ENCODE measurements around the gene PIK3R3.
"Not testable (repeated sequence)": the region's sequence is repeated elsewhere in the genome, so short reads cannot be mapped to it uniquely, and the experiment has no call there.

The PIK3R3 gene

DNA sequence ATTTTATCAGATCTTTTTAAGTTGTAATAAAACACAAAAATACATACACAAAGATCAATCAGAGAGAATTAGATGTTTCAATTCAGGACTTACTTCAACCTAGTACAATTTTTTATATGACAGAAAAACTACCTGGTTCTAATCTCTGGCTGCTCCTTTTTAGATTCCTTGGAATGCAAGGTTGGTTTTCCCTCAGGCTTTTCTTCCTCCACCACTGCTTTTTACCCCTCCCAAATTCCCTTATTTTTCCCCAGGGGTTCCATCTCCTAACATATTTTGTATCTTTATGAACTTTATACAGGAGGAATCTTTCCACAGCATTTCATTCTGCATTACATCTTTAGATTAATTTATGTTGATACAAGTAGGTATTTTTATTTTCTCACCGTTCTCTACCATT, 33.2 kb downstream of the PIK3R3 start:
- no peak for DNase-seq

DNA sequence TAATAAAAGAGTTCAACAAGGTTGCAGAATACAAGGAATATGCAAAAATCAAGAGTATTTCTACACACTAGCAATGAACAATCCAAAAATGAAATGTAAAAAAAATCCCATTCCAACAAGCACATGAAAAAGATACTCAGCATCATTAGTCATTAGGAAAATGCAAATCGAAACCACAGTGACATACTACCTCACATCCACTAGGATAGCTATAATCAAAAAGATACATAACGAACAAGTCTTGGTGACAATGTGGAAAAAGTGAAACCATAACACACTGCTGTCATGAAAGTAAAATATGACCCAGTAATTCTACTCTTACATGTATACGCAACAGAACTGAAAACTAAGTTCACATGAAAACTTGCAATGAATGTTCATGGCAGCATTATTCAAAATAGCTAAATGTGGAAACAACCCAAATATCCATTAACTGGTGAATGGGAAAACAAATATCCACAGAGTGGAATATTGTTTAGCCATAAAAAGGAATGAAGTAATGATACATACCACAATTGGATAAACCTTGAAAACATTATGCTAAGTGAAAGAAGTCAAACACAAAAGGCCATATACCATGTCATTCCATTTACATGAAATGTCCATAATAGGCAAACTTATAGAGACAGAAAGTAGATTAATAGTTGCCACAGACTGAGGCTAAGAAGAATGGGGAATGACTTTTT, 34.3 kb downstream of the PIK3R3 start:
- DNase-seq = no peak

DNA sequence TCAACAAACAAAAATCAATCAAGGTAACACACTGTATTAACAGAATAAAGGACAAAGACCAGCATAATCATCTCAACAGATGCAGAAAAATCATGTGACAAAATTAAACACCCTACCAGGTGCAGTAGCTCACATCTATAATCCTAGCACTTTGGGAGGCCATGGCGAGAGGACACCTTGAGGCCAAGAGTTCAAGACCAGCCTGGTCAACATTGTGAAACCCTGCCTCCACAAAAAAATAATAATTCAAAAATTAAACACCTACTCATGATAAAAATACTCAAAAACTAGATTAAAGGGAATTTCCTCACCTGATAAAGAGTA, 35.3 kb downstream of the PIK3R3 start:
- no peak for DNase-seq

DNA sequence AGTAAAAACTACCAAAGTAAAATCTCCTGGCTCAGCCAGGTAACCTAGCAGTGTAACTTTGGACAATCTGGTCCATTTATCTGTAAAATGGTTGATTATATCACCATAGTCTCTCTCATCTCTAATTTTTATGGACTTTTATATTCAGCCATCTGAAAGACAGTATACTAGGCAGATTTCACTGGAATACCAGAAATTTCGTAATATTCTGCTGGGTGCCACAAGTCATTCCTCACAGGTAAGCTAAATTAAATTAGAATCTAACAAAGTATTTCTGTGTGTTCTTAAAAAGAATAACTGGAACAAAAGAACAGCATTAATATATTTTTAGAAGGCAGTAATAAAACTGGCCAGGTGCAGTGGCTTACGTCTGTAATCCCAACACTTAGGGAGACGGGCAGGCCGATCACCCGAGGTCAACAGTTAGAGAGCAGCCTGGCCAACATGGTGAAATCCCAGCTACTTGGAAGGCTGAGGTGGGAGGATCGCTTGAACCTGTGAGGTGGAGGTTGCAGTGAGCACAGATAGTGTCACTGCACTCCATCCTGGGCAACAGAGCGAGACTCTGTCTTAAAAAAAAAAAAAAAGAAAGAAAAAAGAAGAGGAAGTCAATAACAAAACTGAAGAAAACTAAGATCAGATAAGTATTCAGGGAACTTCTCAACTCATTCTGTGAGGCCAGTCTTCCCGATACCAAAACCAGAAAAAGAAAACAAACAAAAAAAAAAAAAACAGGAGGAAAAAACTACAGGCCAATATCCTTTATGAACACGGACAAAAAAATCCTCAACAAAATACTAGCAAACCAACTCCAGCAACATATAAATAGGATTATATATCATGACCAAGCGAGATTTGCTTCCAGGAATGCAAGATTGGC, 35.9 kb downstream of the PIK3R3 start:
- DNase-seq = no peak

DNA sequence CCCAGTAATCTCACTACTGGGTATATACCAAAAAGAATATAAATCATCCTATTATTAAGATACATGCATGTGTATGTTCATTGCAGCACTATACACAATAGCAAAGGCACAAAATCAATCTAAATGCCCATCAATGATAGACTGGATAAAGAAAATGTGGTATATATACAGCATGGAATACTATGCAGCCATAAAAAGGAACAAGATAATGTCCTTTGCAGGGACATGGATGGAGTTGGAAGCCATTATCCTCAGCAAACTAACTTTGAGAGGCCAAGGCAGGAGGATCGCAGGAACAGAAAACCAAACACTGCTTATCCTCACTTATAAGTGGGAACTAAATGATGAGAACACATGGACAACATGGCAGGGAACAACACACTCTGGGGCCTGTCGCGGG, 37.3 kb downstream of the PIK3R3 start:
- not testable (repeated sequence) for DNase-seq

DNA sequence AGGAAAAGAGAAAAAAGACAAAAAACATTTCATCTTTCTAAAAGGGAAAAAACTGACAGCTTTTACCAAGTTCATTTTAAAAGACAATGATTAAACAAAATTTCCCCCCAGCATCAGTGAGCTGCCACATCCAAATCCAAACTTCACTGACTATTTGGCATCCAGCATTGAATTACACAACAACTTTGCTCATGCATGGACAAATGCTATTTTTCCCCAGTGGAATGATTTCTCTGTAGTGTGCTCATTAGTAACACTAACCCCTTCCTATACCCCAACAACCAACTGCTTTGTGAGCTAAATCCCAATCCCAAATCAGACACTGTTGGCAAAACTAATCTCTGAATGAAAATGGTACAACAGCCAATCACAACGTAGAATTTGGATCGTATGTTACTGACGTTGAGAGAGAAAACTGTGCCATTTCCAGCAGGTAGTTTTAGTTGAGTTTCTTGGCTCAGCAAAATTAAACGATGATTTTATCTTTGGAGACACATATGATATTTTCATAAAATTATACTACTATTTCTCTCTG, 37.9 kb downstream of the PIK3R3 start:
- DNase-seq = no peak

DNA sequence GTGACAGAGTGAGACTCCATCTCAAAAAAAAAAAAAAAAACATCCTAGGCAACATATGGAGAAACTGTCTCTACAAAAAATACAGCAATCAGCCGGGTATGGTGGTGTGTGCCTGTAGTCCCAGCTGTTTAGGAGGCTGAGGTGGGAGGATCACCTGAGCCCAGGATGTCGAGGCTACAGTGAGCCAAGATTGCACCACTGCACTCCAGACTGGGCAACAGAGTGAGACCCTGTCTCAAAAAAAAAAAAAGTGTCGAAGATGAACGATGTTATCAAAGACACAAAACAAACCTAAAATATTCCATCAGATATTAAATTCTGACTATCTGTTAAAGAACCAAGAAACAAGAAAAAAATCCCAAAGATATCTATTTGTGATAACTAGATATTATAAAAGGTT, 38.6 kb downstream of the PIK3R3 start:
- not testable (repeated sequence) for DNase-seq

DNA sequence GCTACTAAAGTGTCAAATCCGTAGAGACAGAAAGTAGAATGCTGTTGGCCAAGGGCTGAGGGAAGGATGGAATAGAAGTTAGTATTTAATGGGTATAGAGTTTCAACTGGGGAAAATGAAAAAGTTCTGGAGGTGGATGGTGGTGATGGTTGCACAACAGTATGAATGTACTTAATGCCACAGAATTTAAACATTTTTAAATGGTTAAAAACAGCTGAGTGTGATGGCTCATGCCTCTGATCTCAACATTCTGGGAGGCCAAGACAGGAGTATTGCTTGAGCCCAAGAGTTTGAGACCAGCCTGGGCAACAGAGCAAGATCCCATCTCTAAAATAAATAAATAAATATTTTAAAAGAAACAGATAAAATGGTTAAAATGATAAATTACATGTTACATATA, 44.5 kb downstream of the PIK3R3 start:
- DNase-seq = no peak

DNA sequence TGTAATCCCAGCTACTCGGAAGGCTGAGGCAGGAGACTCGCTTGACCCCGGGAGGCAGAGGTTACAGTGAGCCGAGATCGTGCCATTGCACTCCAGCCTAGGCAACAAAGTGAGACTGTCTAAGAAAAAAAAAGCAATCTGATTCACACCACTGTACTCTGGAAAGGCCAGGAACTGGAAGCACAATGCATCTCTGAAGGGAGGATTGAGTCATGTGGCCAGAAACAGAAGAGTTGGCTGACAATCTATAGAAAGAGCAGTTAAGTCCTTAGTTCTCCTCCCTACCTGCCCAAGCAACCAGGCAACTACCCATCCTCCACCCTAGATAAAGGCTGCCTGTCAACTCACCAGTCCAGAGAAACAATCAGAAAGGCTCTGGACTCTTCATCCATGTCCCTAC, 45.9 kb downstream of the PIK3R3 start:
- no peak for DNase-seq

DNA sequence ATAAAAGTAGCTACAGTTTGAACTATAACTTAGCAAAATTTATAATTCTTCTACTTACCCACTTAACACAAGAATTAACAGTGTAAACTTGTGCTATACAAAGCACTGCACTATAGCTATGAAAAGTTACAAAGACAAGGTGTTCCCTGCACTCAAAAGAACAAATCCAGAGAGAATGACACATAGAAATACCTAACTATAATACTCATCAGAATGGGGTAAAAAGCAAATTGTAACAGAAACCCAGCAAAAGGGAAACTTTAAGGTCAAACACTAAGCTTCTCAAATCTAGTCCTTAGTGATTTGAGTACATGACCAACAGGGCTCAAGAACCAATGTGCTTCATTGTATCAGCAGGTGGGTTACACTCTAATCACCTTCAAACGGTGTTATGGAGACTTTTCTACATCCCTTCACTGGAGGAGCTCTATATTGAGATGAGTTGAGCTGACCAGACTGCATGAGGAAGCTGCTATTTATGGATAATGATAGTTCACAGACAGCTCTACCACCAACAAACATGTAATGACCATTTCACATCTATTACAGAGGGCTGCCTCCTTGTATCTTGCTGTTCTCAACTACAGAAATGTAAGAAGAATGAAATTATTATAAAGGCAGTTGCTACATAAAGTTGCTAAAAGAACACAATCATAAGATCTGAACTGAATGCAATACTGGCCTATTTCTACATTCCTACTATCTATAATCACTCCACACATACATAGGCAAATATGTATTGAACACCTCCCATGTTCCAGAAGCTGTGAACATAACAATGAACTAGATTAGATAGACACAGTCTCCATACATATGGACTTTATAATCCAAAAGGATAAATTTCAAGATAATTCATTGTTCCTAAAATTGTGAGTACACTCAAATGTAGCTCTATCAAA, 47.6 kb downstream of the PIK3R3 start:
- no peak for DNase-seq

DNA sequence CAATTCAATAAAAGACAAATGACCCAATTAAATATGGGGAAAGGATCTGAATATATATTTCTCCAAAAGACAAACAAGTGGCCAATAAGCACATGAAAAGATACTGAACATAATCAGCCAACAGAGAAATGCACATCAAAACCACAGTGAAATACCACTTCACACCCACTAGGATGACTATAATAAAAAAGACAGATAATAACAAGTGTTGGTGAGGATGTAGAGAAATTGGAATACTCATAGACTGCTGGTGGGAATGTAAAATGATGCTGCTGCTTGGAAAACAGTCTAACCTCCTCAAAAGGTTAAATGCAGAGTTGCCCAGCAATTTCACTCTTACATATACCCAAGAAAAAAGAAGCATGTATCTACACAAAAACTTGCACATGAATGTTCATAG, 48.9 kb downstream of the PIK3R3 start:
- DNase-seq = no peak

DNA sequence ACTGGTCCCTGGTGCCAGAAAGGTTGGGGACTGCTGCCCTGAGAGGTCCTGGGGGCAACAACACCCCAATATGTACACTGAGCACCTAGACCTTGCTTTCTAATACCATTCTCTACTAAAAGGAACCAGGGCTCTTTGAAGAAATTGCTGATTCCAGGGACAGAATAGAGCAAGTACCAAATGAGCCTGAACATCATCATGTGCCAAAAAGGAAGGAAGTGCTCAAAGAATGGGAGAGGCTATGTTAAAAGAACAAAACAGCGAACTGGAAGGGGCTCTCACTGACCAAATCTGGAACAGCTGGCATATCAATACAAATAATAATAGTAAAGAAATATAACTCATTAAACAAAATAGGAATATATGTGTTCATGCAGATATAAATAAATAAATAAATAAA, 50.8 kb downstream of the PIK3R3 start:
- no peak for DNase-seq

DNA sequence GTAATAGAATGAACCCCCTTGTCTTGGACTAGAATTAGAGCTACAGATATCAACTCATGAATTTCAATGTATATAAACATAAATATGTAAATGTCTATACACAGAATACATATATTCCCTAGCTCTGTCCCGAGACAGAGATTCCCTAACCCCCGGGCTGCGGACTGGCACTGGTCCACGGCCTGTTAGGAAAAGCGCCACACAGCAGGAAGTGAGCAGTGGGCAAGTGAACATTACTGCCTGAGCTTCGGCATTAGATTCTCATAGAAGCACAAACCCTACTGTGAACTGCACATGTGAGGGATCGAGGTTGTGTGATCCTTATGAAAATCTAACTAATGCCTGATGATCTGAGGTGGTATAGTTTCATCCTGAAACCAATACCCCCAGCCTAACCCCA, 51.2 kb downstream of the PIK3R3 start:
- no peak for DNase-seq

DNA sequence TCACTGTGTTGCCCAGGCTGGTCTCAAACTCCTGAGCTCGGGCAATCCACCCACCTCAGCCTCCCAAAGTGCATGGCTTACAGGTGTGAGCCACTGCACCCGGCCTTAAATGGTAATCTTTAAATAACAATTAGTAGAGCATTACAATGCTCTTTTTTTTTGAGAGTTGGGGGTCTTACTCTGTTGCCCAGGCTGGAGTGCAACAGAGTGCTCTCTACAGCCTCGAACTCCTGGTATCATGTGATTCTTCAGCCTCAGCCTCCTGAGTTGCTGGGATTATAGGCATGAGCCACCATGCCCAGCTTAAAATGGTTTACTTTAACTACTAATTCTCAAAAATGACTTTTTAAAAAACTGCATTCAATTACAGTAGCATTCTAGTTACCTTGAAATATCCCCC, 52.2 kb downstream of the PIK3R3 start:
- no peak for DNase-seq

DNA sequence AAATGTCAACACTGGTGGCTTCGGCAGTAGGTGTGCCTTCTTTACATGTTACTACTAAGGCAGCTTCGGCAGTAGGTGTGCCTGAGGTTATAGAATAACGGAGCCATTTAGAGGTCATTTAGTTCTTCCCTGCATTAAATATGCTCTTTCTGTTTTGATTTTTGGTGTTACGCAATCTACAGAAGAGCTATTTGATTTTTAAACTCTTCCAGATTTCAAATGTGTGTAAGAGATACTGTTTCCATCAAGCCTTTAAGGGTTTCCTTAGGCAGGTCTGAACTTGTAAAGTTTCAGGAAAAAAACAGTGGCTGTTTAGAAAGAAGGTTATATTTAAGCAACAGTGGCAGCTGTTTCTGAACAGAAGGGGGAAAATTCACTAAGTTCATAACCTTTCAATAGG, 54.8 kb downstream of the PIK3R3 start:
- no peak for DNase-seq

DNA sequence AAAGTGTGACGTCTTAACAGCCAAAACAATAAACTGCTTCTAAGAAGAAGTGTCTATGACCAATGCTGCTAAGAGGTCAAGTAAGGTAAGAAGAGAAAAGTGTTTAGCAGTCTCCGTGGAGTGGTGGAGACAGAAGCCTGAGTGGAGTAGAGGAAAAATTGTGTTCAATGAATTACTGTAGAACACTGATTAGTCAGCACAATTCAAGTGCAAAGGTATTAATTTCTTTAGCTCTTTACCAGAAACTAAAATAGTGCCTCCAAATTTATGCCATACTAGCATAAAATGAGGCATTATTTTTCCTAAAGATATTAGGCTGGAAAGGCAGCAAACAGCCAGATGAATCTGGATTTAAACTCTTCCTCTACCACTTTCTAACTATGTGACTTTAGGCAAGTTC, 56.1 kb downstream of the PIK3R3 start:
- DNase-seq = no peak

DNA sequence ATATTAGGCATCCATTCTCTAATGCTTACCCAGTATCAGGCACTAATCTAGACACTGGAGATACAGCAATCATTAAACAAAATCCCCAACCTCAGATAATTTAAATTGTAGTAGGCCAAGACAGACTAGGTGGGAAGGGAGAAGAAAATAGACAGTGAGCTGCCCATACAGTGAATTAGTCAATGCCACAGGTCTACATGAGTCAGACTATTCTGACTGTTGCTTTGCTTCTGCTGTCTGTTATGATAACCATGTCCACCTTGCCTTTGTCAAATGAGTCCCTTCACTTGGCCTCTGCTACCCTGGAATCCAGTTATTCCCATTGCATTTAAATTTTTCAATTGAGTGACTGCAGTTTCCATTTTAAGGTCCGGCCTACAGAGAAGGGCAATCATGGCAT, 59.5 kb downstream of the PIK3R3 start:
- DNase-seq = no peak

DNA sequence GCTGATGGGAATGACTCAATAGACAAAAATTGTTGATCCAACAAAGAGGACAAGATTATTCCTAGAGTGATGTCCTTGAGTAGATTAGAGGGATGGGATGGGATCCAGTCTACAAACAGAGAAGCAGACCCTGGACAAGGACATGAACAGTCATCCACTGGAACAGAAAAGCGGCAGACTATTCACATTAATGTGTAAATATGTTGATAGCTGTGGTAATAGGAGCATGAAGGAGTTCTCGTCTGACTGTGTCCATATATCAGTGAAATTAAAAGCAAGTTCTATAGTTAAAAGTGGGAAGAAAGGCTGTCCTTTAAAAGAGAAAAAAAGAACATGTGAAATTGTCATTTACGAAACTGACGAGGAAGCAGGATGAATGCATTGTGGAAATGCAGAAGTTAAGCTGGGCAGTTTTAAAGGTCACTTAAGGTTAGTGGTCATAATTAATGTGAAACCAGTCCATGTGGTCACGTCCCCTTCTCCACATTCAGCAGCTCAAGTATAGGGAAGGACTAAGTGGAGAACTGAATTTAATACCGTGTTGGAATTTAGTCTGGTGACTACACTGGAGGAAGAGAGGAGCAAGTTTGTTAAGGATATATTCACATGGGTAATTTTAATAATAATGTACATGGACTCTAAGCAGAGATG, 62.1 kb downstream of the PIK3R3 start:
- DNase-seq = no peak

DNA sequence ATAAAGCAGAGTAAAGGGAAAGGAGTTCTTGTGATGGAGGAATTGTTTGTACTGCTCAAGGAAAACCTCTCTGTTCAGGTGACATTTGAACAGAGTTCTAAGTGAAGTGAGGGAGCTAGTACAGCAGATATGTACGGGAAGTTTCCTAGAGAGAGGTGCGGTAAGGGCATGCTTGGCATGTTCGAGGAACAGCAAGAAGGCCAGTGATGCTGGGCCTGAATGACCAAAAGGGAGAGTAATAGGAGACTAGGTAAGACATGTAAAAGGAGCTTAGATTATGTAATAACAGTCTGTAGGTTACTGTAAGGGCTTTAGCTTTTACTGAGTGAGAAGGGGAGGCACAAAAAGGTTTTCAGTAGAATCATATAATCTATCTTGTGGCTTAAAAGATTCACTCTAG, 63.9 kb downstream of the PIK3R3 start:
- DNase-seq = no peak

DNA sequence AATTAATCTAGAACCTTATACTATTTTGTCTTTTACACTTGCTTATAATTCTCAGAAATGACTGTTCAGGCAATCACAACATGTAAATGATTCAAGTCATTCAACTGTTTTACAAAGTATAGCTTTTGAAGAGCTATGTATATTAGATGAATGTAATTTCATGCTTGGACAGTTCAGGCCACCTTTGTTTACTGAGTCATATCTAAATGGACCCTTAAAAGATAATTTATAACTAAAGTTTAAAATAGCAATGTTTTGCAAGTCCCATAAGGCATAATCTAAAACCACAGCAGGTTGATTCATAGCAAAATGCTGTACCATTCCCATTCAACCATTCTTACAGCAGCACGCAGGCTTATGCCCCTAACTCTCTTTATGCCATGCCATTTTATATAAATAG, 64.8 kb downstream of the PIK3R3 start:
- DNase-seq = no peak

DNA sequence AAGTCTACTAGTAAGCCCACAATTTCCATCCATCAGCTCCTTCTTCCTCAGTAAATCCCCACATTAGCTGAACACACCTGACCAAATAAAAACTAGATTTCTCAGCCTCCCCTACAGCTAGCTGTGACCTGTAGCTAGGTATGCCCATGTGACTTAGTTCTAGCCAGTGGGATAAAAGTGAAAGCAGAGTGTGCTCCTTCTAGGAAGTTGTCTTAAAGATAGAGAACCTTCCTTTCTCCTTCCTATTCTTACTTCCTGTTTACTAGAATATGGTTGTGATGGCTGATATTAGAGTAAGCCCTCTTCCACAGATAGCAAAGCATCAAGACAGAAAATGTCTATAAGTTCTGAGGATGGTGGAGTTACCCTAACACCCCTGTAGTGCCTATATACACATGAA, 67.0 kb downstream of the PIK3R3 start:
- DNase-seq = no peak

DNA sequence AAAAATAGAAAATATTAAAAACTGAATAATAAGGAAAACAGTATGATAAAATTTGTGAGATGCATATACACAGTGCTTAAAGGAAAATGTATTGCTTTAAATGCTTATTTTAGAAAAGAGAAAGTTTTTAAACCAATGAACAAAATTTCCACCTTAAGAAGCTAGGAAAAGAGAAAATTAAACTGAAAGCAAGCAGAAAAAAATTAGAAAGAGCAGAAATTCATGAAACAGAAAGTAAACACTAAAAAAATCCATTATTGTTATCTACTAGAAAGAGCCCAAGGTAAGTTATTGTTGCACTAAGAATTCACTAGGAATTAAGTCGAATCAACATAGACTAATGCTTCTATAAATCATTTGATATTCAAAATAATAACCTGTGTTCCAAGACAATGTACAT, 67.7 kb downstream of the PIK3R3 start:
- DNase-seq = no peak

Measured in islet precursor cell (in vitro differentiated cells).